ENCODE measurements around the gene LSM7. TPM values are rescaled to one million over a fixed set of nuclear protein-coding genes. Genes with fewer than 3 reads are reported as not detected.

The LSM7 gene
- total RNA-seq, 2 experiments from 2014 or later: 73.6 to 80.1 TPM

- Histone ChIP-seq H3K27me3 (ENCODE audit: control insufficient read depth in 1 of 2, insufficient read depth in 2 of 2, low read length in 2 of 2) (no peaks in the 10 kb centered on the region), H3K4me1 (ENCODE audit: insufficient read depth, low read length) (no peaks in the 10 kb centered on the region), H3K27ac (ENCODE audit: low read depth in 1 of 2, low read length in 2 of 2) (no peak overlapping the region), H3K9me3 (ENCODE audit: control insufficient read depth in 1 of 2, insufficient read depth in 1 of 2, low read length in 2 of 2) (peaks cover 0 to under 1% of the 10 kb centered on the region in 2 experiments), H3K36me3 (ENCODE audit: insufficient read depth, low read length) (peaks cover 18% of the 10 kb centered on the region), H3K4me3 (ENCODE audit: low read length) (no peak overlapping the region)
- ChIA-PET CTCF (no interaction called here), POLR2A (no interaction called here)
- no peaks in the 10 kb centered on the region for H3K27me3 Mint-ChIP-seq
- H3K4me3 Mint-ChIP-seq: no peak overlapping the region
- peaks cover 16% of the 10 kb centered on the region for H3K36me3 Mint-ChIP-seq (ENCODE audit: low read depth)
- ATAC-seq (ENCODE audit: poor library complexity) (no peak), DNase-seq (no peak)
- intact Hi-C loops (cut with DNase I, micrococcal nuclease): no loop called here
- TF ChIP-seq, protein P1, sequence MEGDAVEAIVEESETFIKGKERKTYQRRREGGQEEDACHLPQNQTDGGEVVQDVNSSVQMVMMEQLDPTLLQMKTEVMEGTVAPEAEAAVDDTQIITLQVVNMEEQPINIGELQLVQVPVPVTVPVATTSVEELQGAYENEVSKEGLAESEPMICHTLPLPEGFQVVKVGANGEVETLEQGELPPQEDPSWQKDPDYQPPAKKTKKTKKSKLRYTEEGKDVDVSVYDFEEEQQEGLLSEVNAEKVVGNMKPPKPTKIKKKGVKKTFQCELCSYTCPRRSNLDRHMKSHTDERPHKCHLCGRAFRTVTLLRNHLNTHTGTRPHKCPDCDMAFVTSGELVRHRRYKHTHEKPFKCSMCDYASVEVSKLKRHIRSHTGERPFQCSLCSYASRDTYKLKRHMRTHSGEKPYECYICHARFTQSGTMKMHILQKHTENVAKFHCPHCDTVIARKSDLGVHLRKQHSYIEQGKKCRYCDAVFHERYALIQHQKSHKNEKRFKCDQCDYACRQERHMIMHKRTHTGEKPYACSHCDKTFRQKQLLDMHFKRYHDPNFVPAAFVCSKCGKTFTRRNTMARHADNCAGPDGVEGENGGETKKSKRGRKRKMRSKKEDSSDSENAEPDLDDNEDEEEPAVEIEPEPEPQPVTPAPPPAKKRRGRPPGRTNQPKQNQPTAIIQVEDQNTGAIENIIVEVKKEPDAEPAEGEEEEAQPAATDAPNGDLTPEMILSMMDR (IDR thresholded peaks at IDR 0.05): no peak
- H3K27ac Mint-ChIP-seq: no peak overlapping the region
- H3K4me1 Mint-ChIP-seq (ENCODE audit: low read depth): peaks cover 9% of the 10 kb centered on the region
- H3K9me3 Mint-ChIP-seq: no peaks in the 10 kb centered on the region
Observed at GRCh38 chr19:2340496-2341243, 12.3 kb upstream of the LSM7 start.

- Histone ChIP-seq H3K27me3 (ENCODE audit: control insufficient read depth in 1 of 2, insufficient read depth in 2 of 2, low read length in 2 of 2) (no peaks in the 10 kb centered on the region), H3K36me3 (ENCODE audit: insufficient read depth, low read length) (peaks cover 16% of the 10 kb centered on the region), H3K27ac (ENCODE audit: low read depth in 1 of 2, low read length in 2 of 2) (no peak overlapping the region), H3K4me1 (ENCODE audit: insufficient read depth, low read length) (no peaks in the 10 kb centered on the region), H3K4me3 (ENCODE audit: low read length) (no peak overlapping the region), H3K9me3 (ENCODE audit: control insufficient read depth in 1 of 2, insufficient read depth in 1 of 2, low read length in 2 of 2) (peaks cover 0 to 6% of the 10 kb centered on the region in 2 experiments)
- Mint-ChIP-seq H3K4me1 (ENCODE audit: low read depth) (peaks cover 11% of the 10 kb centered on the region), H3K9me3 (no peaks in the 10 kb centered on the region), H3K4me3 (no peak overlapping the region), H3K27me3 (no peaks in the 10 kb centered on the region), H3K27ac (no peak overlapping the region), H3K36me3 (ENCODE audit: low read depth) (peaks cover 17% of the 10 kb centered on the region)
- ChIA-PET CTCF (no interaction called here), POLR2A (no interaction called here)
- intact Hi-C loops (cut with DNase I, micrococcal nuclease): no loop called here
- no peak for ATAC-seq (ENCODE audit: poor library complexity)
- TF ChIP-seq, protein P1 (IDR thresholded peaks at IDR 0.05): no peak
- no peak for DNase-seq
Observed at GRCh38 chr19:2339644-2340310, 11.4 kb upstream of the LSM7 start.

GRCh38 chr19:2338751-2339643, 10.6 kb upstream of the LSM7 start:
- POLR2A ChIA-PET: no interaction called here

More at GRCh38 chr19:2338751-2339643, 10.6 kb upstream of the LSM7 start:
- H3K9me3 ChIP-seq (ENCODE audit: control insufficient read depth in 1 of 2, insufficient read depth in 1 of 2, low read length in 2 of 2): peaks cover 0 to 6% of the 10 kb centered on the region in 2 experiments
- H3K4me1 Mint-ChIP-seq (ENCODE audit: low read depth): peaks cover 11% of the 10 kb centered on the region
- H3K27ac ChIP-seq (ENCODE audit: low read depth in 1 of 2, low read length in 2 of 2): no peak overlapping the region
- DNase-seq: no peak
- ATAC-seq (ENCODE audit: poor library complexity): no peak
- no peak overlapping the region for H3K4me3 Mint-ChIP-seq
- no peaks in the 10 kb centered on the region for H3K27me3 ChIP-seq (ENCODE audit: control insufficient read depth in 1 of 2, insufficient read depth in 2 of 2, low read length in 2 of 2)
- H3K27me3 Mint-ChIP-seq: no peaks in the 10 kb centered on the region
- TF ChIP-seq, protein P1 (IDR thresholded peaks at IDR 0.05): no peak
- CTCF ChIA-PET: no interaction called here
- H3K4me3 ChIP-seq (ENCODE audit: low read length): no peak overlapping the region
- no peak overlapping the region for H3K27ac Mint-ChIP-seq
- H3K9me3 Mint-ChIP-seq: no peaks in the 10 kb centered on the region
- H3K4me1 ChIP-seq (ENCODE audit: insufficient read depth, low read length): peaks cover 4% of the 10 kb centered on the region
- H3K36me3 ChIP-seq (ENCODE audit: insufficient read depth, low read length): peaks cover 20% of the 10 kb centered on the region
- intact Hi-C loops (cut with DNase I, micrococcal nuclease): no loop called here
- peaks cover 17% of the 10 kb centered on the region for H3K36me3 Mint-ChIP-seq (ENCODE audit: low read depth)

Measured in CD4-positive, alpha-beta T cell (primary cell).